NCI-H1694 treated with DMSO at 0.1 percent for 48 hours (cell line): ENCODE data around the gene PNLIPRP1.

Experiments used
- DNase-seq: peaks from one replicate; lab custom pipeline; 2025; lab: John Stamatoyannopoulos, UW

The PNLIPRP1 gene

DNA sequence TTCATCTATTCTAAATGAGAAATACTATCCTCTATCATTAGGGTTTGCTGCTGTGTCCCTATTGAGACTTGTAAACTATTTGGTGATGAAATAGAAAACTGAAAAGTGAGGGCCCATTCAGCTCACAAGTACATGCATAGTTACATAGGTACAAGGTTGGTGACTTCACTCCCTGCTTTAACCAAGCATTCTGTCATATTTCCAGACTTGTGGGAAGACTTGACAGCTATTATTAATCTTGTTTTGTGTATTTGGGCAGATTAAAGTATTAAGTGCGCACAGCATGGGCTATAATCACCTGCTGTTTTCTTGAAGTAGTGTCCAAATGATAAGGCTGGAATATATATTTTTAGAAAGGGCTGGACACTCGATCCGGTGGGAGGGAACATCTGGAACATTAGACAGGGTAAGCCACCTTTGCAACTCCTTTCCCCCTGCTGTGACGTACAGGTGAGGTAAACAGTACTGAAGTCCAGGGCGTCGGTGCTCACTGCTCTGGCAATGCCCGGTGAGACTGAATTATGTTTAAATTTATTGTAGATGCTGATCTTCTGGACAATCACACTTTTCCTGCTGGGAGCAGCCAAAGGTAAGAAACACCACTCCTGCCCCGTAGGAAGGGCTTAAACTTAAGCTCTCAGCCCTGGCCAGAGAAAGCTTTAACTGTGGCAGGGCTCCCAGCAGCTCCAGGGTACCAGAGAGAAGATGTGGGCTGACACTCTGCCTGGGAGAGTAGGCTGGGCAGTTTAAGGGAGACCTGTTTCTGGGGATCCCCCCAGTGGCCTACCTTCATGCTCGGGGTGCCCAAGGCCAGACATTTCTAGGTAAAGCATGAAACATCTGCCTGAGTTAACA lies at the start of gene PNLIPRP1:
PNLIPRP1 (plus strand) TSS at position 370 of the 855 bp plus-strand sequence; CDS start at position 541, 171 bp downstream.
- DNase-seq = no peak

GRCh38 chr10:116542007-116542677 lies 48.6 kb upstream of the PNLIPRP1 start:
- DNase-seq = no peak

DNA sequence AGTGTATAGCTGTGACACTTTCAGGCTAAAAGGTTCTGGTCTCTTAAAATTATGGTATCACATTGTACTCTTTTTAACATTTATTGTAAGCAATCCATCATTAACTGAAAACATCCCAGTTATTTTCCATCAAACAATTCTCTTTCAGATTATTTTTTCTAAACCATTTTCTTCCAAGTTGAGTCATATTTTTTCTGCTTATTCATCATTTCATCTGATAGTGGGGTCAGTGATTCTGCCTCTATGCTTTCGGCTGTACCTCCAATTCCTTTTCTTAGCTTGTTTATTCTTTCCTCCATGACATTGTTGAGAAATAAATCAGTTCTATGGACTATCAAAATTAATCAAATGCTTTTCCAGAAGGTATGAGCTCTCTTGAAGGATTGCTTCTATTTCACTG lies 45.6 kb upstream of the PNLIPRP1 start:
- no peak for DNase-seq

DNA sequence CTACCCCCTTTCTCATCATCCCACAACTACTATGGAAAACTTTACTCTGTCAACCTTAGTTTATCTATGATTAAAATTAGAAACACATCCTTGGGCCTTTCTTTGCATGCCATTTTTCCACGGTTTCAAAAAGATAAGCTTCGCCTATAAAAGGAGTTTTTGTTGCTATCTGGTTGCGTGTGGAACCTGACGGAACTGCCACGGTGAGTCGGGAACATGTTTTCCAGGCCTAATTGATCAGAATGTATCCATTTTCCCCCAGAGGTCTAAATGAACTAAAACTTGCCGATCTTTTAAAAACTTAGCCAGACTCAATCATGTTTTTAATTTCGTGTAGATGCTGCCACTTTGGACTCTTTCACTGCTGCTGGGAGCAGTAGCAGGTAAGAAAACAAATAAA lies 45.0 kb upstream of the PNLIPRP1 start, which contains the start of gene PNLIP:
PNLIP (plus strand) TSS at position 176 of the 400 bp plus-strand sequence; CDS start at position 338, 162 bp downstream.
- no peak for DNase-seq

- DNase-seq = no peak
Measured at GRCh38 chr10:116548301-116548700, 42.5 kb upstream of the PNLIPRP1 start.

DNA sequence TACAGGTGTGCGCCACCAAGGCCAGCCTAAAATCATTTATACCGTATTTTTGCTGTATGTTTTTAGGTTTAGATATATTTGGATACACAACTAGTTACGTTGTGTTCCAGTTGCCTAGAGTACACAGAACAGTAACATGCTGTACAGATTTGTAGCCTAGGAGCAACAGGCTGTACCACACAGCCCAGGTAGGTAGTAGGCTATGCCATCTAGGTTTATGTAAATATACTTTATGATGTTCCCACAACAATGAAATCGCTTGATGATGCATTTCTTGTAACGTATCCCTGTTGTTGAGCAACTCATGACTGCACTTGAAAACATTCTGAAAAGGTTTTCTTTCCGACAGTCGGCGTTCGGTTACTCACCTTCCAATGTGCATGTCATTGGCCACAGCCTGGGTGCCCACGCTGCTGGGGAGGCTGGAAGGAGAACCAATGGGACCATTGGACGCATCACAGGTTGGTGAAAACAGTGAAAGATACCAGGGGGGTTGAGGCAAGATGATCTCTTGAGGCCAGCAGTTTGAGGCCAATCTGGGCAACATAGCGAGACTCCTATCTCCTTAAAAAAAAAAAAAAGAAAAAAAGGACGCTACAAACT lies 37.3 kb upstream of the PNLIPRP1 start:
- no peak for DNase-seq

DNA sequence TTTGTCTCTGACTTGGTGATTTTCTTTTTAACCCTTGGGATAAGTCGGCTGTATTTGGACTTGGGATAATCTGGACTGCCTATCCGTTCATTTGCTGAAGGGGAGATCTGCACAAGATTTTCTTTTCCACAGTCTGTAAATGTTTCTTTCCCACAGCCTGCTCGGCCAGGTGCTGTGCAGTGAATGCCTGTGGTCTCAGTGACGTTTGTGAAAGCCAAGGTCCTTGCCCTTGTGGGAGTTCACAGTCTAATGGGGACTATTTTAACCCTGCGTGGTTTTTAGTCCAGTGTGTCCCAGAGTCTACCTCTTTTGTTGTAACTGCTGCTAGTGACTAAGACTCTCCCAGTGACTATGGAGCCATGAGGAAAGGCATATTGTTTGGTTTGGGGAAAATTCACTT lies 36.1 kb upstream of the PNLIPRP1 start:
- DNase-seq = no peak

GRCh38 chr10:116555880-116556279 lies 34.9 kb upstream of the PNLIPRP1 start:
- DNase-seq = no peak

DNA sequence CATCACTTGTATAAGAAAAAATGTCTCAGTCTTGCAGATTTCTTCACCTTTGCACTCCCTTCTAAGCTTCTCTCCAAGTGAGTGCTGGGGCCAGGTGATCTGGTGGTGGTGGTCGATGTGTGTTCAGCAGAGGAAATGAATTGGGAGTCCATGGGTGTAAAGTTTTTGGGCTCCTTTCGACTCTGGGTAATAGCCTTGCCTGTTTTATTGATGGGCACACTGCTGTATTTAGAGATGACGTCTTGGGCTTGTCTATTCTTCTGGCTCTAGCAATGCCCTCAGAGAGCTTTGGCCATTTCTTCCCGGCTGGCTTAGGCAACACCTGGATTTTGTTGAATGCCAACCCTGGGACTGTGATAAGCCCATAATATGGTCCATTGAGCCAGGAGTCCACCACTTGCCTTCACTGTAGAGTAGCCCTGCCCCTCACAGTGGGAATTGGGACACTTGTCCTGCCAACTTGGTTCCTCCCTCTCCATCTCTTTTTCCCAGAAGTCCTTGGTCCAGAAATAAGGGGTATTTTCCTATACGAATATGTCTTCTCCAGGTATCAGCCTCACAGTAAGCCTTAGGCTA lies 33.4 kb upstream of the PNLIPRP1 start:
- no peak for DNase-seq

GRCh38 chr10:116565534-116565933 lies 25.2 kb upstream of the PNLIPRP1 start:
- no peak for DNase-seq

DNA sequence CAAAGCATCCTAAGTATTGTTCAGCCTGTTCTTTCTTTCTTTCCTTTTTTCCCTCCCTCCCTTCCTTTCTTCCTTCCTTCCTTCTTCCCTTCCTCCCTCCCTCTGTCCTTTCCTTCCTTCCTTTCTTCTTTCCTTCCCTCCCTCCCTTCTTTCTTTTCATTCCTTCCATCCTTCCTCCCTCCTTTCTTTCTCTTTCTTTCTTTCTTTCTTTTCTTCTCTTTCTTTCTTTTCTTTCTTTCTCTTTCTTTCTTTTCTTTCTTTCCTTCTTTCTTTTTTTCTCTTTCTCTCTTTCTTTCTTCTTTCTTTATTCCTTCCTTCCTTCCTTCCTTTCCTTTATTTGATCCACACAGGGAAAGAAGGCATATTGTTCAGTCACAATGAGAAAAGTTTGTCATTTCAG lies 23.8 kb upstream of the PNLIPRP1 start:
- DNase-seq = no peak

DNA sequence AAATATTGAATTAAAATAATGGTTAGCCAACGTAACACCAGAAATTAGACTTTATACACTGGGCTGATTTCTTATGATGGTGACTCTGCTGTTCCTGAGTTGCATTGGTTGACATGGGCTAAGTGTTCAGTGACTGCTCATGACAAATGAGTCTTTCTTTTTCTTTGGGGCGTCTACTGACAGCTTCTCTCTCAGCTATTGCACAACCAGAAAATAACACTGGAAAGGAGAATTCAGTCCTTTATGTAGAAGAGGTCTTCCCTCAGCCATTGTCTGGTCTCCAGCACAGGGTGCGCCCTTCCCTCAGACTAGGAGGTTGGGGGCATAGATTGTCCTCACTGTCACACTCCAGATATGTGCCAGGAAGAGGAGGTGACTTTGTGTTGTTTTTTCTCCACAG lies 23.4 kb upstream of the PNLIPRP1 start:
- DNase-seq = no peak

DNA sequence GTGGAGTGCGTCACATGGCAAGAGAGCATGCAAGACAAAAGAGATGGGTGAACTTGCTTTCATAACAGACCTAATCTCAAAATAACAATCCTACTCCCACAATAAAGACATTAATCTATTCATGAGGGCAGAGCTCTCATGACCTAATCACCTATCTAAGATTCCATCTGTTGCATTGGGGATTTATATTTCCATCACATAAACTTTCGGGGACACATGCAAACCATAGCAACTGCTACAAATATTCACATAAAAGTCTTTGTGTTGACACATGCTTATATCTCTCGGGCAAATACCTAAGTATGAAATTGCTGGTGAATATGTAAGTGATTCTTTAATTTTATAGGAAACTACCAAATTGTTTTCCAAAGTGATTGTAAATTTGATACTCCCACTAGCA lies 16.0 kb upstream of the PNLIPRP1 start:
- no peak for DNase-seq

DNA sequence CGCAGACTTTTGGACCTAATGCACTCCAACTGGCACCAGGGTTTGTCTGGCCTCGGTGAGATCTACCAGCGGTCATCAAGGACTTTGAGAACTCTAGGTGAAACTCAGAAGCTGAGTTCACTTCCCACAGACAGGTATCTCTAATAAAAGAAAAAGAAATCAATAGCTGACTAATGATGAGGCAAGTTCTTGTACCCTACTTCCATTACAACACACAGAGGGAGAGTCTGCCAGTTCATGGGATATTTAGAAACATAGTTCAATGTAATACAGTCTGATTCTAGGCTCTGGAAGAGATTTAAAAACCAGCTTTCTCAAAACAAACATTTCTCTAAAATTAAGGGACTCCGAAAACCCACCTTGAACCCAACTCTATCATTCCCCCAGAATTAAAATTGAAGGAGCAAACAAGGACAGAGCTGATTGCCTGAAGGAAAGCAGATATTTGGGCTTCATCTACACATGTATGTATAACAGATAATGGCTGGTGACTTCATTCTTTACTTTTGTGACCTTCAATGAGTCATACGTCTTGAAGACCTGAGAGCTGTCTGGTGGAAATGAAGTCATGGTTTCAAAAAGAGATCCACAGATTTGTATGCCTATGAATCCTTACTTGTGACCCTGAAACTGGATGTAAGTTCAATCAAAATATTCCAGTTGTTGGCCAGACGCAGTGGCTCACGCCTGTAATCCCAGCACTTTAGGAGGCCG lies 2.7 kb upstream of the PNLIPRP1 start:
- no peak for DNase-seq

- no peak for DNase-seq
Measured at GRCh38 chr10:116588995-116589394, 1.8 kb upstream of the PNLIPRP1 start.

GRCh38 chr10:116589926-116590325 lies 833 bp upstream of the PNLIPRP1 start:
- DNase-seq = no peak

GRCh38 chr10:116593139-116593740 lies 2.5 kb downstream of the PNLIPRP1 start:
- no peak for DNase-seq

GRCh38 chr10:116594525-116595035 lies 3.8 kb downstream of the PNLIPRP1 start:
- no peak for DNase-seq

GRCh38 chr10:116596062-116596461 lies 5.3 kb downstream of the PNLIPRP1 start:
- DNase-seq = no peak

DNA sequence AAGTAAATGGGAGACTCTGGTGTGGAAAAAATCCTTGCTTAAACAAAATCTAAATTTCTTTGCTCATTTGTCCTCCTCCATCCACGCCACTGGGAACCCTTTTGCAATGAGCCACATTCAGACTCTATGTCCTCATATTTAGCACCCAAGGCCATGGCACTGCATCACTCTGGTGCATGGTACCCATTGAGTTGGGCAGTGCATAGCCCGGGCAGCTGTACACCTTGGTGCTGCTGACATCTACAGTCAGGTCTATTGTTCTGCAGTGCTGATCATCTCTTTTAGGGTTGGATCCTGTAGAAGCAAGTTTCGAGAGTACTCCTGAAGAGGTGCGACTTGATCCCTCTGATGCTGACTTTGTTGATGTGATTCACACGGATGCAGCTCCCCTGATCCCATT lies 6.8 kb downstream of the PNLIPRP1 start:
- DNase-seq = no peak

DNA sequence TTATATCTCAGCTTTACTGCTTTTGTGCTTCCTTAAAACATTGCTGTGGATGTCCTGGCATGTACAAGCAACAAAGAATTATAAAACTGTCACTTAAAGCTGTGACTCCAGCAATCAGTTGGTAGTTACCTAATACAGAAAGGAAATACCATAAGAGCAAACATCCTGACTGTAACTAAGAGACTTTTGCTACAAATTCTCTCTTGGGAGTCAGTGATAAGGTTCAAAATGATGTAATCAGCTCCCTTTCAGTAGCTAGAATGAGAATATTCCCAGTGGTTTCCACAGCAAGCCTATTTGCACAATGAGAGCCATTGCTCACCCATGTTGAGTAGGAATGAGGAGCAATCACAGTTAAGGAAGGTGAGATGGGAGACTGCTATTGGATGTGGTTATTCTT lies 7.6 kb downstream of the PNLIPRP1 start:
- DNase-seq = no peak
